NCI-H82 treated with DMSO at 0.1 percent for 48 hours (cell line): ENCODE results near the gene GRB10.

ENCODE experiments used
- DNase-seq: peaks from one replicate; lab custom pipeline; 2025; ENCODE audit not compliant: unreplicated experiment; lab: John Stamatoyannopoulos, UW

The GRB10 gene

GRCh38 chr7:50640779-50641178 lies 141.9 kb downstream of the GRB10 start:
- no peak for DNase-seq

- no peak for DNase-seq
Measured at GRCh38 chr7:50640256-50640655, 142.4 kb downstream of the GRB10 start.

GRCh38 chr7:50637725-50638643 lies 144.7 kb downstream of the GRB10 start:
- DNase-seq, result no peak

- no peak for DNase-seq
Measured at GRCh38 chr7:50634378-50634777, 148.3 kb downstream of the GRB10 start.

- no peak for DNase-seq
Measured at GRCh38 chr7:50633414-50633710, 149.3 kb downstream of the GRB10 start.

GRCh38 chr7:50632561-50633413 lies 149.9 kb downstream of the GRB10 start:
- peak; percentile 18 for DNase-seq

GRCh38 chr7:50631639-50632038 lies 151.1 kb downstream of the GRB10 start:
- DNase-seq, result no peak

GRCh38 chr7:50631100-50631499 lies 151.6 kb downstream of the GRB10 start:
- DNase-seq, result no peak

- DNase-seq, result no peak
Measured at GRCh38 chr7:50629238-50629901, 153.3 kb downstream of the GRB10 start.

GRCh38 chr7:50628434-50629084 lies 154.1 kb downstream of the GRB10 start:
- no peak for DNase-seq

- no peak for DNase-seq
Measured at GRCh38 chr7:50627824-50628361, 154.8 kb downstream of the GRB10 start.

GRCh38 chr7:50626286-50626685 lies 156.4 kb downstream of the GRB10 start:
- no peak for DNase-seq

GRCh38 chr7:50625360-50625759 lies 157.3 kb downstream of the GRB10 start:
- no peak for DNase-seq

GRCh38 chr7:50622821-50623220 lies 159.9 kb downstream of the GRB10 start:
- no peak for DNase-seq

- DNase-seq, result no peak
Measured at GRCh38 chr7:50621973-50622490, 160.7 kb downstream of the GRB10 start.

- no peak for DNase-seq
Measured at GRCh38 chr7:50621206-50621605, 161.5 kb downstream of the GRB10 start.

- DNase-seq, result no peak
Measured at GRCh38 chr7:50620433-50620832, 162.3 kb downstream of the GRB10 start.

- no peak for DNase-seq
Measured at GRCh38 chr7:50619684-50620083, 163.0 kb downstream of the GRB10 start.

- DNase-seq, result no peak
Measured at GRCh38 chr7:50618281-50618680, 164.4 kb downstream of the GRB10 start.

- DNase-seq, result no peak
Measured at GRCh38 chr7:50615519-50616080, 167.1 kb downstream of the GRB10 start.
